Measurements from ENCODE around the gene BRSK2. TPM values are rescaled to one million over a fixed set of nuclear protein-coding genes. Genes with fewer than 3 reads are reported as not detected.
A peak's percentile ranks its signal among the peaks of the same experiment; 100 is the strongest.
"Not testable (repeated sequence)": the region's sequence is repeated elsewhere in the genome, so short reads cannot be mapped to it uniquely, and the experiment has no call there.

Gene BRSK2
- total RNA-seq, 1 experiment from 2014 or later, result 23.6 TPM

DNA sequence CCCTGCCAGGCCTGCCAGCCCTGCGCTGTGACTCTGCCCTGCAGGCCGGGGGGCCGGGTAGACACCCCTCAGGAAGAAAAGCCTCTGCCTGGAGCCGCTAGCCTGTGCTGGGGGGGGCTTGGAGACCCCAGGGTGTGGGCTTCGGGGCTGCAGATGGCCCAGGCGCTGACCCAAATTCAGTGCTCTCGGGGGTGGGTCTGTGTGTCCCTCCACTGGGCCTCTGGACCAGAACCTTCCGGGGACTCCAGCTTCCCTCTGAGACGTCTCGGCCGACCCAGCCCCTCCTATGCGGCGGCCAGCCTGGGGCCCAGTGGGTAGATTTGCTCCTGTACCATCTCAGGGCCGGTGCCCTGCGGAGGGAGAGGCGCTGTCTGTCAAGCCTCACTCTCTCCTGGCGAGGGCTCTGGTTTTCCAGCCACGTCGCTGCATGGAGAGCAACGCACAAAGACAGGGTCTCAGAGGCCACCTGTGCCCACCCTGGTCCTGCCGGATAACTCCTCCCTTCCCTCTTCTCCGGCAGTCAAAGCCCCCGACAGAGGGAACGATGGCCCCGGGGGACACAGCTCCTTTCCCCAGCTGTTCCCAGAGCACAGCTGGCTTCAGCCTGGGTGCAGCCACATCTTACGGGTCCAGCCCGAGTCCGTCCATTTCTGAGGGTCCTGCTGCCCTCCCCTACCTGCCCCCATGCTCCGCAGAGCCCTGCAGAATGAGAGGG is 40.2 kb upstream of the BRSK2 start:
- H3K4me3 ChIP-seq (ENCODE audit: insufficient read depth, low read depth, low read length), result no peak overlapping the region
- no peaks in the 10 kb centered on the region for H3K36me3 ChIP-seq (replicated peaks; ENCODE audit: control insufficient read depth, insufficient read depth, low read length)
- no peaks in the 10 kb centered on the region; the same call in 1 of the 2 replicates for H3K27me3 ChIP-seq (ENCODE audit: control insufficient read depth, insufficient read depth, low read length)
- peak; percentile 64 for DNase-seq

DNA sequence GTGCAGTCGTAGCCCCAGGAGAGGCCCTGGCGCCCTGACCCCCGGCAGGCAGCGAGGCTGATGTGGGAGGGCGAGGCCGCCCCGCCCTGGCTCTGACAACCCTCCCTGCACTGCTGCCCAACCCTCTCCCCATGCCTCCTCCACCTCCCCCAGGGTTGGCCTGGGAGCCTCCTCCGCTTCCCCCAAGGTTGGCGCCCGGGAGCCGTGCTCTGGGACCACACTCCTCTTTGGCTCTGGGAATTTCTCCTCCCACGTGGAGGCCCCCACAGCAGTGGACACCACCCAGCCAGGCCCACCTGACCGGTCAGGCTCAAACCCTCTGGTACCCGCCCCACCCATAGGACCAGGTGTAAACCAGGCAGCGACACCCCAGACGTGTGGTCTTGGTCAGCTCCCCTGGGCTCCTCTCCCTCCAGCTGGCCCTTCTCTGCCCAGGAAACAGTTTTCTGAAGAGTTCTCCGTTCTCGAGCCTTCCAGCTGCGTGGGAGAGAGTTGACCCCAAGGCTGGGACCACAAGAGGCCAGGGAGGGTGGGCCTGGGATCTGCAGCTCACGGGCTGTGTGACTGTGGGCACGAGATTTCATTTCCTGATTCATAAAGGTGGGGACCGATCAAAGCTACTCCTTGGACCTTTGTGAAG is 39.5 kb upstream of the BRSK2 start:
- Histone ChIP-seq H3K27me3 (ENCODE audit: control insufficient read depth, insufficient read depth, low read length) (no peaks in the 10 kb centered on the region; the same call in 1 of the 2 replicates), H3K4me3 (ENCODE audit: insufficient read depth, low read depth, low read length) (no peak overlapping the region), H3K36me3 (replicated peaks; ENCODE audit: control insufficient read depth, insufficient read depth, low read length) (no peaks in the 10 kb centered on the region)
- peak; percentile 53 for DNase-seq

GRCh38 chr11:1351278-1351937 is 38.3 kb upstream of the BRSK2 start:
- Histone ChIP-seq H3K27me3 (ENCODE audit: control insufficient read depth, insufficient read depth, low read length) (no peaks in the 10 kb centered on the region; the same call in 1 of the 2 replicates), H3K4me3 (ENCODE audit: insufficient read depth, low read depth, low read length) (no peak overlapping the region), H3K36me3 (replicated peaks; ENCODE audit: control insufficient read depth, insufficient read depth, low read length) (no peaks in the 10 kb centered on the region)
- DNase-seq, result peak; percentile 82

DNA sequence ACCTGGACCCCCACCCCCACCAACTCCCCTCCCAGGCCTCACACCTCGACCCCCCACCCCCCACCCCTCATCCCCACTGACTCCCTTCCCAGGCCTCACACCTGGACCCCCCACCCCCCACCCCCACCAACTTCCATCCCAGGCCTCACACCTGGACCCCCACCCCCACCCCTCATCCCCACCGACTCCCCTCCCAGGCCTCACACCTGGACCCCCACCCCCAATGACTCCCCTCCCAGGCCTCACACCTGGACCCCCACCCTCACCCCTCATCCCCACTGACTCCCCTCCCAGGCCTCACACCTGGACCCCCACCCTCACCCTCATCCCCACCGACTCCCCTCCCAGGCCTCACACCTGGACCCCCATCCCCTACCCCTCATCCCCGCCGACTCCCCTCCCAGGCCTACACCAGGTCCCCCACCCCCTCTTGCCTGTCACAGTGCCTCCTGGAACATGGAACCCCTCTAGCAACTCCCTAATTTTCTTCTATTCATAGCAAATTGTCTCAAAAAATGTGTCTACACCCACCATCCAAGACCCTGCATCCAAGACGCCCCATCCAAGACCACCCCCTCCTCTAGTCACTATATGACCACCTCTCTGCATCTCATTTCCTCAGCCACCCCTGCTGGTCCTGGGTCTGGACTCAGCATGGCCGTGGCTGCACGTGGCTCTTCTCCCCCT is 36.9 kb upstream of the BRSK2 start:
- Histone ChIP-seq H3K36me3 (replicated peaks; ENCODE audit: control insufficient read depth, insufficient read depth, low read length) (no peaks in the 10 kb centered on the region), H3K4me3 (ENCODE audit: insufficient read depth, low read depth, low read length) (no peak overlapping the region), H3K27me3 (ENCODE audit: control insufficient read depth, insufficient read depth, low read length) (no peaks in the 10 kb centered on the region; the same call in 1 of the 2 replicates)
- DNase-seq, result peak; percentile 63

GRCh38 chr11:1353383-1354124 is 36.2 kb upstream of the BRSK2 start:
- peak; percentile 70 for DNase-seq
- H3K4me3 ChIP-seq (ENCODE audit: insufficient read depth, low read depth, low read length), result no peak overlapping the region
- no peaks in the 10 kb centered on the region for H3K36me3 ChIP-seq (replicated peaks; ENCODE audit: control insufficient read depth, insufficient read depth, low read length)
- H3K27me3 ChIP-seq (ENCODE audit: control insufficient read depth, insufficient read depth, low read length), result no peaks in the 10 kb centered on the region; the same call in 1 of the 2 replicates

DNA sequence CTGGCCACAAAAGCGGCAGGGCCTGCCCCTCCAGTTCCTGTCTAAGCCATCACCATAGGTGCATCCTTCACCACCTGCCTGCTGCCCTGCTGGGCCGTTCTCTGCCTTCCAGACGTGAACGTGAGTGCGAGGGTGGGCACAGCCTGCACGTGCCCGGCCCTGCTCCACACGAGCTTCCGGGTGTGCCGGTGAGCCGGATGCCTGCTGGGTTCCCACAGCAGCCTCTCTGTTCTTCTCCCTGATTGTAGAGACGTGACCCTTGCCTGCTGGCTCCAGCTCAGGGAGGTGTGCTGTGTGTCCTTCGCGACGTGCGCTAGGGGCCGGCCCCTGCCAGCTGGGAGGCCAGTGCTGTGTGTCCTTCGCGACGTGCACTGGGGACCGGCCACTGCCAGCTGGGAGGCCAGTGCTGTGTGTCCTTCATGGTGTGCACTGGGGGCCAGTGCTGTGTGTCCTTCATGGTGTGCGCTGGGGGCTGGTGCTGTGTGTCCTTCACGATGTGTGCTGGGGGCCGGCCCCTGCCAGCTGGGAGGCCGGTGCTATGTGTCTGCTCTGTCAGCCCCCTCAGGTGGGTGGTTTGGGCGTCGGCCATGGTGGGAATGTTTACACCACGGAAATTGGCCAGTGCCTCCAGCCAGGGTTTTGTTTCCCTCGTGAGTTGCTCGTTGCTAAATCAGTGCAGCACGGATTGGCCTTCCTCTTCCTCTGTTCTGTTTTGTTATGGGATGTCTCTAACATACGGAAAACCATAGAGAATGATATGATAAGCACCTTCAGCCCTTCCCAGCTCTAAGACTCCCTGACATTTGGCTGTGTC is 35.4 kb upstream of the BRSK2 start:
- H3K4me3 ChIP-seq (ENCODE audit: insufficient read depth, low read depth, low read length), result no peak overlapping the region
- peak; percentile 33 for DNase-seq
- no peaks in the 10 kb centered on the region for H3K36me3 ChIP-seq (replicated peaks; ENCODE audit: control insufficient read depth, insufficient read depth, low read length)
- no peaks in the 10 kb centered on the region; the same call in 1 of the 2 replicates for H3K27me3 ChIP-seq (ENCODE audit: control insufficient read depth, insufficient read depth, low read length)

DNA sequence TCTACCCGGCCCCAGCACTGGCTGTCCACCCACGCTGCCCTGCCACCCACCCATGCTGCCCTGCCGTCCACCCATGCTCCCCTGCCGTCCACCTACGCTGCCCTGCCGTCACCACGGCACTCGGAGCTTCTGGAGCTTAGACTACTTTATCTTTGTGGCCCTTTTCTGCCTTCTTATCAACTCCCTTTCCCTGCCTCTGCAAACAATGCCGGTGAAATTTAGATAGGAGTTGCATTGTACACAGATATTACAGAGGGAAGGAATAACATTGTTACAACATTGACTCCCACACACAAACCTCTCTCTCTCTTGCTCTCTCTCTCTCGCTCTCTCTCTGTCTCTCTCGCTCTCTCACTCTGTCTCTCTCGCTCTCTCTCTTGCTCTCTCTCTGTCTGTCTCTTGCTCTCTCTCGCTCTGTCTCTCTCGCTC is 33.7 kb upstream of the BRSK2 start:
- Histone ChIP-seq H3K36me3 (replicated peaks; ENCODE audit: control insufficient read depth, insufficient read depth, low read length) (no peaks in the 10 kb centered on the region), H3K27me3 (ENCODE audit: control insufficient read depth, insufficient read depth, low read length) (no peaks in the 10 kb centered on the region), H3K4me3 (ENCODE audit: insufficient read depth, low read depth, low read length) (no peak overlapping the region)
- no peak for DNase-seq

DNA sequence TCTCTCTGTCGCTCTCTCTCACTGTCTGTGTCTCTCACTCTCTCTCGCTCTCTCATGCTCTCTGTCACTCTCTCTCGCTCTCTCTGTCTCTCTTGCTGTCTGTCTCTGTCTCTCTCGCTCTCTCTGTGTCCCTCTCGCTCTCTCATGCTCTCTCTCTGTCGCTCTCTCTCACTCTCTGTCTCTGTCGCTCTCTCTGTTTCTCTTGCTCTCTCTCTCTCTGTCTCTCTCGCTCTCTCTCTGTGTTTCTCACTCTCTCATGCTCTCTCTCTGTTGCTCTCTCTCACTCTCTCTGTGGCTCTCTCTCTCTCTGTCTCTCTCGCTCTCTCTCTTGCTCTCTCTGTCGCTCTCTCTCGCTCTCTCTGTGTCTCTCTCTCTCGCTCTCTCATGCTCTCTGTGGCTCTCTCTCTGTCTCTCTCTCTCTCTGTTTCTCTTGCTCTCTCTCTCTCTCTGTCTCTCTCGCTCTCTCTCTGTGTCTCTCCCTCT is 33.2 kb upstream of the BRSK2 start:
- no peaks in the 10 kb centered on the region for H3K27me3 ChIP-seq (ENCODE audit: control insufficient read depth, insufficient read depth, low read length)
- H3K4me3 ChIP-seq (ENCODE audit: insufficient read depth, low read depth, low read length), result no peak overlapping the region
- DNase-seq, result no peak
- H3K36me3 ChIP-seq (replicated peaks; ENCODE audit: control insufficient read depth, insufficient read depth, low read length), result no peaks in the 10 kb centered on the region

- Histone ChIP-seq H3K4me3 (ENCODE audit: insufficient read depth, low read depth, low read length) (no peak overlapping the region), H3K36me3 (replicated peaks; ENCODE audit: control insufficient read depth, insufficient read depth, low read length) (no peaks in the 10 kb centered on the region), H3K27me3 (ENCODE audit: control insufficient read depth, insufficient read depth, low read length) (no peaks in the 10 kb centered on the region)
- peak; percentile 63 for DNase-seq
Observed at GRCh38 chr11:1358286-1358685, 31.4 kb upstream of the BRSK2 start.

- not testable (repeated sequence) for H3K4me3 ChIP-seq (ENCODE audit: insufficient read depth, low read depth, low read length); H3K27me3 ChIP-seq (ENCODE audit: control insufficient read depth, insufficient read depth, low read length); H3K36me3 ChIP-seq (replicated peaks; ENCODE audit: control insufficient read depth, insufficient read depth, low read length)
- peak; percentile 41 for DNase-seq
Observed at GRCh38 chr11:1358931-1359330, 30.8 kb upstream of the BRSK2 start.

DNA sequence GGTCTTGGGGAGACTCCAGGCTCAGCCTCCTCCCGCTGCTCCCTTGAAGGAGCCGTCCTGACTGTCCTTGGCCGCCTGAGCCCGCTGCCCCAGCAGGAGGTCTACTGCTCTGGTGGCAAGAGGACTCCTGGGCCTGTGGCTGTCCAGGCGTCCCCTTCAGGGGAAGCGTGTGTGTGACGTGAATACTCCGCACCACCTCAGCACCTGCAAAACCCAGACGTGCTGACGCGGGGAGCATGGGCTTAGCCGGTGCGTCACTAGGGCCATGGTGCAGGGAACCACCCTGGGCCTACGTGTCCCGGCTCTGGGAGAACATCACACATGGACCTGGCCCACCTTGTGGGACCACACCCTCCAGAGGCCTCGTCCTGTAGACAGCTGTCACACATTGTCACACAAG is 30.2 kb upstream of the BRSK2 start:
- H3K36me3 ChIP-seq (replicated peaks; ENCODE audit: control insufficient read depth, insufficient read depth, low read length), result no peaks in the 10 kb centered on the region
- DNase-seq, result peak; percentile 42
- no peak overlapping the region for H3K4me3 ChIP-seq (ENCODE audit: insufficient read depth, low read depth, low read length)
- no peaks in the 10 kb centered on the region for H3K27me3 ChIP-seq (ENCODE audit: control insufficient read depth, insufficient read depth, low read length)

GRCh38 chr11:1360181-1360834 is 29.4 kb upstream of the BRSK2 start:
- no peaks in the 10 kb centered on the region for H3K27me3 ChIP-seq (ENCODE audit: control insufficient read depth, insufficient read depth, low read length)
- DNase-seq, result no peak
- no peak overlapping the region for H3K4me3 ChIP-seq (ENCODE audit: insufficient read depth, low read depth, low read length)
- no peaks in the 10 kb centered on the region for H3K36me3 ChIP-seq (replicated peaks; ENCODE audit: control insufficient read depth, insufficient read depth, low read length)

DNA sequence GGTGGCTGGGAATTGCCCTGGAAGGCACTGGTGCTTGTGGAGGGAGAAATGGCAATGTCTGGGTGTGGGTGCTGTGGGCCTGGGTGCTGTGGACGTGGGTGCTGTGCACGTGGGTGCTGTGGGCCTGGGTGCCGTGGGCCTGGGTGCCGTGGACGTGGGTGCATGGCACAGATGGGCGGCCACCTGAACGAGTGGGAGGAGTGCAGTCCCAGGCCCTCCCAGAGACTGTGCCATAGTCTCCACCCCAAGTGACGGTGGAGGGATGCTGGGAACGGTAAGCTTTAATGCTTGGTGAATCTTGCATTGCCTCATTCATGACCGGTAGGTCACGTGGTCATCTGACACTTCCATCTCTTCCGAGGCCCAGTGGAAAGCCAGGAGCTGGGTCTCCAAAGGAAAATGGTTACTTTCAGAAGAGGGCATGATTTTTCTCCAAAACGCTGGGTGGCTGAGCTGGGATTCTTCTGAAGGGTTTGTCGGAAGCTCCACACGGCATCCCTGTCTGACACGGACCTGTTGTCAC is 28.8 kb upstream of the BRSK2 start:
- H3K4me3 ChIP-seq (ENCODE audit: insufficient read depth, low read depth, low read length), result no peak overlapping the region
- no peaks in the 10 kb centered on the region for H3K27me3 ChIP-seq (ENCODE audit: control insufficient read depth, insufficient read depth, low read length)
- H3K36me3 ChIP-seq (replicated peaks; ENCODE audit: control insufficient read depth, insufficient read depth, low read length), result no peaks in the 10 kb centered on the region
- peak; percentile 26 for DNase-seq
